MM.1S (cell line): Measurements from ENCODE around the gene THRB.

ENCODE experiments used
- DNase-seq: peaks from one replicate; pipeline ENCODE4 v3.0.0-alpha.2; 2015
- H2AFZ ChIP-seq: fragments of 300-600 bp; sonication (generic); 2 replicates; pipeline ENCODE4 v1.6.0; 2016; ENCODE audit warnings: antibody characterized with exemption, low read length
- H3F3A ChIP-seq: fragments of 300-600 bp; sonication (generic); 2 replicates; pipeline ENCODE4 v1.6.1; 2016; ENCODE audit warnings: mild to moderate bottlenecking, antibody characterized with exemption, low read length, moderate library complexity, mixed read lengths; ENCODE audit not compliant: insufficient read depth
- H3K27ac ChIP-seq: fragments of 300-600 bp; sonication (generic); 2 replicates; pipeline ENCODE4 v1.5.1; 2016; ENCODE audit warnings: mild to moderate bottlenecking, low read length
- H3K27me3 ChIP-seq: fragments of 300-600 bp; sonication (generic); replicated peaks from 2 replicates; pipeline ENCODE4 v1.6.0; 2016; ENCODE audit warnings: low read length; ENCODE audit not compliant: insufficient read depth
- H3K36me3 ChIP-seq: fragments of 300-600 bp; sonication (generic); replicated peaks from 2 replicates; pipeline ENCODE4 v1.6.1; 2016; ENCODE audit warnings: mild to moderate bottlenecking, low read length, mixed read lengths; ENCODE audit not compliant: insufficient read depth
- H3K4me1 ChIP-seq: fragments of 300-600 bp; sonication (generic); 2 replicates; pipeline ENCODE4 v1.6.1; 2016; ENCODE audit warnings: low read length, mixed read lengths
- H3K4me2 ChIP-seq: fragments of 300-600 bp; sonication (generic); 2 replicates; pipeline ENCODE4 v1.6.0; 2016; ENCODE audit warnings: low read depth, low read length
- H3K4me3 ChIP-seq: fragments of 300-600 bp; sonication (generic); 2 replicates; pipeline ENCODE4 v1.5.1; 2016; ENCODE audit warnings: low read length, mixed read lengths
- H3K79me2 ChIP-seq: fragments of 300-600 bp; sonication (generic); 2 replicates; pipeline ENCODE4 v1.6.1; 2016; ENCODE audit warnings: mixed run types, low read length, mixed read lengths
- H3K9ac ChIP-seq: fragments of 300-600 bp; sonication (generic); 2 replicates; pipeline ENCODE4 v1.6.1; 2016; ENCODE audit warnings: low read length, mixed read lengths
- H3K9me2 ChIP-seq: fragments of 300-600 bp; sonication (generic); replicated peaks from 2 replicates; pipeline ENCODE4 v1.6.1; 2016; ENCODE audit warnings: mild to moderate bottlenecking, low read length, mixed read lengths; ENCODE audit not compliant: insufficient read depth
- H3K9me3 ChIP-seq: fragments of 300-600 bp; sonication (generic); replicated peaks from 2 replicates; pipeline ENCODE4 v1.6.1; 2016; ENCODE audit warnings: mild to moderate bottlenecking, low read length, mixed read lengths; ENCODE audit not compliant: insufficient read depth
- H4K20me1 ChIP-seq: fragments of 300-600 bp; sonication (generic); 2 replicates; pipeline ENCODE4 v1.6.1; 2016; ENCODE audit warnings: mild to moderate bottlenecking, low read length, moderate library complexity, mixed read lengths; ENCODE audit not compliant: insufficient read depth
- CTCF ChIP-seq: fragments of 300-600 bp; sonication (generic); IDR thresholded peaks from 2 replicates; pipeline ENCODE4 v1.5.1; 2016; ENCODE audit warnings: antibody characterized with exemption, low read length, mixed read lengths
- EZH2 ChIP-seq: fragments of 300-600 bp; sonication (generic); optimal IDR thresholded peaks from 2 replicates; pipeline ENCODE3; 2017; ENCODE audit warnings: low read depth, mild to moderate bottlenecking, antibody characterized with exemption, low read length, mixed read lengths
- EZH2phosphoT487 ChIP-seq: fragments of 300-600 bp; sonication (generic); IDR thresholded peaks from 2 replicates; pipeline ENCODE4 v1.6.1; 2018; ENCODE audit warnings: antibody characterized with exemption, low read length

THRB gene

GRCh38 chr3:24111711-24112110, 382.9 kb downstream of the THRB start:
- no peak overlapping the region for H3K4me3 ChIP-seq
- no peaks in the 10 kb centered on the region for H3K79me2 ChIP-seq
- no peak overlapping the region for H3K4me2 ChIP-seq
- DNase-seq, result no peak
- no peaks in the 10 kb centered on the region for H3K9me2 ChIP-seq
- H3F3A ChIP-seq, result no peaks in the 10 kb centered on the region
- no peaks in the 10 kb centered on the region for H3K4me1 ChIP-seq
- no peak overlapping the region for H3K9ac ChIP-seq
- no peak overlapping the region for H3K27ac ChIP-seq
- H3K9me3 ChIP-seq, result no peaks in the 10 kb centered on the region
- TF ChIP-seq EZH2phosphoT487 (no peak), CTCF (no peak), EZH2 (no peak)
- no peaks in the 10 kb centered on the region for H3K27me3 ChIP-seq
- no peak overlapping the region for H2AFZ ChIP-seq
- H4K20me1 ChIP-seq, result no peaks in the 10 kb centered on the region
- H3K36me3 ChIP-seq, result no peaks in the 10 kb centered on the region

- no peak overlapping the region for H3K4me3 ChIP-seq
- no peaks in the 10 kb centered on the region for H3F3A ChIP-seq
- H4K20me1 ChIP-seq, result no peaks in the 10 kb centered on the region
- no peak for DNase-seq
- H3K4me1 ChIP-seq, result no peaks in the 10 kb centered on the region
- no peaks in the 10 kb centered on the region for H3K79me2 ChIP-seq
- TF ChIP-seq CTCF (no peak), EZH2phosphoT487 (no peak), EZH2 (no peak)
- no peaks in the 10 kb centered on the region for H3K9me3 ChIP-seq
- no peak overlapping the region for H3K4me2 ChIP-seq
- no peaks in the 10 kb centered on the region for H3K9me2 ChIP-seq
- H3K9ac ChIP-seq, result no peak overlapping the region
- no peaks in the 10 kb centered on the region for H3K27me3 ChIP-seq
- no peak overlapping the region for H2AFZ ChIP-seq
- H3K36me3 ChIP-seq, result no peaks in the 10 kb centered on the region
- H3K27ac ChIP-seq, result no peak overlapping the region
Observed at GRCh38 chr3:24110051-24110450, 384.6 kb downstream of the THRB start.

GRCh38 chr3:24101676-24102168, 392.9 kb downstream of the THRB start:
- Histone ChIP-seq H3K4me2 (no peak overlapping the region), H3K27ac (no peak overlapping the region), H3K4me3 (no peak overlapping the region), H3K9me2 (no peaks in the 10 kb centered on the region), H3K27me3 (no peaks in the 10 kb centered on the region), H3K9ac (no peak overlapping the region), H3K4me1 (no peaks in the 10 kb centered on the region), H3K36me3 (no peaks in the 10 kb centered on the region), H3K79me2 (no peaks in the 10 kb centered on the region), H2AFZ (no peak overlapping the region), H3F3A (no peaks in the 10 kb centered on the region), H4K20me1 (no peaks in the 10 kb centered on the region), H3K9me3 (no peaks in the 10 kb centered on the region)
- TF ChIP-seq CTCF, result no peak
- TF ChIP-seq EZH2phosphoT487, result no peak
- TF ChIP-seq EZH2, result no peak
- DNase-seq, result no peak
